Naive thymus-derived CD4-positive, alpha-beta T cell (primary cell): ENCODE data around the gene BHLHE41. TPM values are rescaled to one million over a fixed set of nuclear protein-coding genes. Genes with fewer than 3 reads are reported as not detected.

Experiments
- ATAC-seq: fragments of 150-1000 bp; cut with Tn5 transposase; 2 replicates; pipeline ENCODE4 v1.10.0; 2021; ENCODE audit warnings: mild to moderate bottlenecking, moderate library complexity
- CTCF ChIA-PET: fragments of 350-600 bp; sonication (Branson Sonifier 250); formaldehyde crosslinking; loops from one replicate; lab custom pipeline; 2021; ENCODE audit warnings: antibody characterized with exemption; lab: Charles Lee
- POLR2A ChIA-PET: fragments of 350-600 bp; sonication (Branson Sonifier 250); formaldehyde crosslinking; loops from one replicate; lab custom pipeline; 2021; ENCODE audit warnings: antibody characterized with exemption, inconsistent platforms; lab: Charles Lee
- DNase-seq, 9 donors: peaks; one replicate each; pipeline versions ENCODE4 v3.0.0 to v3.0.0-alpha.2; 2020 to 2022; ENCODE audit warnings: mixed read lengths in 1 of 9
- H3K27ac ChIP-seq: one replicate; pipeline ENCODE4 v1.7.0; 2013; ENCODE audit warnings: mild to moderate bottlenecking, low read depth, low read length, moderate library complexity
- H3K27me3 ChIP-seq, 2 donors: one replicate each; pipeline ENCODE4 v1.7.0; 2013; ENCODE audit warnings: low read length in 2 of 2, mild to moderate bottlenecking in 2 of 2, moderate library complexity in 2 of 2; ENCODE audit not compliant: control insufficient read depth in 2 of 2, insufficient read depth in 2 of 2
- H3K36me3 ChIP-seq, 3 experiments: 1 replicate in 2 of 3; 2 replicates in 1 of 3; pipeline ENCODE4 v1.7.0; 2013; ENCODE audit warnings: low read length in 3 of 3, mild to moderate bottlenecking in 3 of 3, moderate library complexity in 1 of 3; ENCODE audit not compliant: insufficient read depth in 3 of 3, control insufficient read depth in 2 of 3
- H3K4me1 ChIP-seq, 2 donors: one replicate each; pipeline ENCODE4 v1.7.0; 2013; ENCODE audit warnings: low read length in 2 of 2, mild to moderate bottlenecking in 2 of 2, moderate library complexity in 1 of 2; ENCODE audit not compliant: control insufficient read depth in 2 of 2, insufficient read depth in 2 of 2
- H3K4me3 ChIP-seq: 2 replicates; pipeline ENCODE4 v1.7.0; 2013; ENCODE audit warnings: mild to moderate bottlenecking, low read length
- H3K9me3 ChIP-seq, 3 experiments: 1 replicate in 2 of 3; 2 replicates in 1 of 3; pipeline ENCODE4 v1.7.0; 2013; ENCODE audit warnings: low read length in 3 of 3; ENCODE audit not compliant: control insufficient read depth in 2 of 3
- H3K27ac Mint-ChIP-seq, 9 donors: one replicate each; pipeline ENCODE4 v1.8.0; 2020 to 2022; ENCODE audit warnings: mixed read lengths in 9 of 9, mild to moderate bottlenecking in 8 of 9, moderate library complexity in 5 of 9, inconsistent platforms in 2 of 9
- H3K27me3 Mint-ChIP-seq, 5 donors: one replicate each; pipeline ENCODE4 v1.8.0; 2021 to 2022; ENCODE audit warnings: mixed read lengths in 5 of 5, mild to moderate bottlenecking in 1 of 5
- H3K36me3 Mint-ChIP-seq, 5 donors: one replicate each; pipeline ENCODE4 v1.8.0; 2020 to 2022; ENCODE audit warnings: mixed read lengths in 5 of 5, mild to moderate bottlenecking in 3 of 5, inconsistent platforms in 1 of 5
- H3K4me1 Mint-ChIP-seq, 7 donors: one replicate each; pipeline ENCODE4 v1.8.0; 2020 to 2022; ENCODE audit warnings: mixed read lengths in 7 of 7, mild to moderate bottlenecking in 3 of 7, inconsistent platforms in 1 of 7
- H3K4me3 Mint-ChIP-seq, 10 donors: one replicate each; pipeline ENCODE4 v1.8.0; 2020 to 2022; ENCODE audit warnings: mild to moderate bottlenecking in 10 of 10, mixed read lengths in 10 of 10, moderate library complexity in 6 of 10, inconsistent platforms in 2 of 10
- H3K9me3 Mint-ChIP-seq, 11 donors: one replicate each; pipeline ENCODE4 v1.8.0; 2020 to 2022; ENCODE audit warnings: mixed read lengths in 11 of 11, mild to moderate bottlenecking in 4 of 11, inconsistent platforms in 1 of 11, moderate library complexity in 1 of 11
- intact Hi-C, 2 donors: fragments of 100-400 bp; cut with micrococcal nuclease; formaldehyde crosslinking; loops; one replicate each; pipeline ENCODE4 v1.15.1; 2023
- polyA plus RNA-seq, 2 donors: library from polyadenylated mRNA; unstranded; fragments of 300-500 nt; fragmentation: Illumina TruSeq; gene quantifications; one replicate each; pipeline ENCODE4 v1.2.3, GENCODE V29; 2021
- total RNA-seq, 6 experiments: library from RNA in 5 of 6; stranded (reverse) in 5 of 6; gene quantifications; 1 replicate in 5 of 6; 2 replicates in 1 of 6; pipeline ENCODE4 v1.2.3 and lab custom pipeline; 2021 to 2026

The BHLHE41 gene
- total RNA-seq (1 to 10 TPM in 1 of 5 experiments, under 1 TPM in 2, not detected in 2; 0.42 to 1.2 (median 0.84) TPM), polyA plus RNA-seq (not detected), total RNA-seq (lab: John Stamatoyannopoulos, UW) (not detected)

GRCh38 chr12:26124446-26125399, at the start of gene BHLHE41:
TSS of gene BHLHE41 (minus strand) at chr12:26125037. CDS start at chr12:26124779, 258 bp downstream.
- DNase-seq: peak in 1 of 9 donors; percentile 34

GRCh38 chr12:26172946-26173552, 48.2 kb upstream of the BHLHE41 start:
- intact Hi-C loops: no loop called here
- Mint-ChIP-seq H3K4me1 (no peaks in the 10 kb centered on the region), H3K36me3 (no peaks in the 10 kb centered on the region), H3K9me3 (no peaks in the 10 kb centered on the region), H3K27me3 (peaks cover 5 to 32% (median 20%) of the 10 kb centered on the region in 5 donors), H3K4me3 (no peak overlapping the region), H3K27ac (no peak overlapping the region)
- H3K4me3 ChIP-seq: no peak overlapping the region
- DNase-seq (no peak), ATAC-seq (no peak)
- no peak overlapping the region for H3K27ac ChIP-seq
- CTCF ChIA-PET: no interaction called here
- H3K27me3 ChIP-seq: no peaks in the 10 kb centered on the region
- no peaks in the 10 kb centered on the region for H3K36me3 ChIP-seq
- H3K4me1 ChIP-seq: no peaks in the 10 kb centered on the region
- H3K9me3 ChIP-seq: no peaks in the 10 kb centered on the region
- POLR2A ChIA-PET: no interaction called here

More at GRCh38 chr12:26124446-26125399, at the start of gene BHLHE41:
- H3K27ac ChIP-seq: no peak within 1 kb of the TSS
- H3K27me3 ChIP-seq: peaks cover 23 to 35% of the 10 kb centered on the region in 2 donors
- H3K36me3 ChIP-seq: no peaks in the 10 kb centered on the region
- no peaks in the 10 kb centered on the region for H3K9me3 ChIP-seq
- peak within 1 kb of the TSS; percentile 82 to 90 (median 86) for H3K4me3 Mint-ChIP-seq
- H3K4me3 ChIP-seq: peak within 1 kb of the TSS; percentile 45
- H3K36me3 Mint-ChIP-seq: peaks cover 0 to 1% (median 0%) of the 10 kb centered on the region in 5 donors
- peaks cover 22 to 49% (median 37%) of the 10 kb centered on the region in 7 donors for H3K4me1 Mint-ChIP-seq
- H3K27ac Mint-ChIP-seq: peak within 1 kb of the TSS in 4 of 9 donors; percentile 17 to 66 (median 37)
- intact Hi-C loops: loop anchor here (5.0 kb wide), 6 partner anchors 167 to 1588 kb away; partner anchors contain the start of genes ITPR2 (in 1 of the 2), MRPS35 (in 1 of the 2) and RASSF8 (in 1 of the 2)
- H3K27me3 Mint-ChIP-seq: peaks cover 73 to 86% (median 80%) of the 10 kb centered on the region in 5 donors
- ChIA-PET CTCF (no interaction called here), POLR2A (interaction anchor here (0.5 kb wide), 1 partner anchor 737 kb away, joined by 3 read pairs; no protein-coding TSS in a partner anchor)
- ATAC-seq: peak; percentile 9
- H3K4me1 ChIP-seq: peaks cover 12 to 21% of the 10 kb centered on the region in 2 donors
- H3K9me3 Mint-ChIP-seq: peaks cover 0 to 2% (median 0%) of the 10 kb centered on the region in 11 donors

GRCh38 chr12:26172539-26172938, 47.7 kb upstream of the BHLHE41 start:
- Histone ChIP-seq H3K36me3 (no peaks in the 10 kb centered on the region), H3K4me1 (no peaks in the 10 kb centered on the region), H3K27me3 (no peaks in the 10 kb centered on the region), H3K27ac (no peak overlapping the region), H3K4me3 (no peak overlapping the region), H3K9me3 (no peaks in the 10 kb centered on the region)
- ChIA-PET POLR2A (no interaction called here), CTCF (no interaction called here)
- intact Hi-C loops: no loop called here
- no peak overlapping the region for H3K27ac Mint-ChIP-seq
- no peaks in the 10 kb centered on the region for H3K9me3 Mint-ChIP-seq
- H3K27me3 Mint-ChIP-seq: peaks cover 10 to 37% (median 22%) of the 10 kb centered on the region in 5 donors
- H3K4me3 Mint-ChIP-seq: no peak overlapping the region
- ATAC-seq (no peak), DNase-seq (no peak)
- no peaks in the 10 kb centered on the region for H3K4me1 Mint-ChIP-seq
- H3K36me3 Mint-ChIP-seq: no peaks in the 10 kb centered on the region

GRCh38 chr12:26172013-26172412, 47.2 kb upstream of the BHLHE41 start:
- Histone ChIP-seq H3K36me3 (no peaks in the 10 kb centered on the region), H3K27me3 (no peaks in the 10 kb centered on the region), H3K27ac (no peak overlapping the region), H3K4me1 (no peaks in the 10 kb centered on the region), H3K9me3 (no peaks in the 10 kb centered on the region), H3K4me3 (no peak overlapping the region)
- POLR2A ChIA-PET: no interaction called here
- CTCF ChIA-PET: no interaction called here
- ATAC-seq (no peak), DNase-seq (no peak)
- Mint-ChIP-seq H3K36me3 (no peaks in the 10 kb centered on the region), H3K27ac (no peak overlapping the region), H3K4me3 (no peak overlapping the region), H3K27me3 (peaks cover 14 to 43% (median 24%) of the 10 kb centered on the region in 5 donors), H3K4me1 (no peaks in the 10 kb centered on the region), H3K9me3 (no peaks in the 10 kb centered on the region)
- intact Hi-C loops: no loop called here

GRCh38 chr12:26164118-26164517, 39.3 kb upstream of the BHLHE41 start:
- POLR2A ChIA-PET: no interaction called here
- Mint-ChIP-seq H3K4me1 (no peaks in the 10 kb centered on the region), H3K27ac (no peak overlapping the region), H3K27me3 (peaks cover 33 to 59% (median 42%) of the 10 kb centered on the region in 5 donors), H3K9me3 (peaks cover 0 to 2% (median 0%) of the 10 kb centered on the region in 11 donors), H3K36me3 (peaks cover 0 to 4% (median 0%) of the 10 kb centered on the region in 5 donors), H3K4me3 (no peak overlapping the region)
- H3K9me3 ChIP-seq: no peaks in the 10 kb centered on the region
- intact Hi-C loops: no loop called here
- no peaks in the 10 kb centered on the region for H3K4me1 ChIP-seq
- DNase-seq: no peak
- CTCF ChIA-PET: no interaction called here
- H3K27me3 ChIP-seq: no peaks in the 10 kb centered on the region
- H3K36me3 ChIP-seq: no peaks in the 10 kb centered on the region
- no peak for ATAC-seq
- H3K27ac ChIP-seq: no peak overlapping the region
- no peak overlapping the region for H3K4me3 ChIP-seq

GRCh38 chr12:26162905-26163304, 38.1 kb upstream of the BHLHE41 start:
- CTCF ChIA-PET: no interaction called here

More at GRCh38 chr12:26162905-26163304, 38.1 kb upstream of the BHLHE41 start:
- Histone ChIP-seq H3K9me3 (no peaks in the 10 kb centered on the region), H3K4me3 (no peak overlapping the region), H3K36me3 (no peaks in the 10 kb centered on the region), H3K4me1 (no peaks in the 10 kb centered on the region), H3K27me3 (no peaks in the 10 kb centered on the region), H3K27ac (no peak overlapping the region)
- Mint-ChIP-seq H3K36me3 (peaks cover 0 to 4% (median 0%) of the 10 kb centered on the region in 5 donors), H3K9me3 (peaks cover 0 to 4% (median 0%) of the 10 kb centered on the region in 11 donors), H3K4me3 (no peak overlapping the region), H3K27ac (no peak overlapping the region), H3K4me1 (no peaks in the 10 kb centered on the region), H3K27me3 (peaks cover 31 to 49% (median 37%) of the 10 kb centered on the region in 5 donors)
- intact Hi-C loops: no loop called here
- POLR2A ChIA-PET: no interaction called here
- ATAC-seq (no peak), DNase-seq (no peak)
